ENCODE data around the gene ALOXE3.

The ALOXE3 gene

GRCh38 chr17:8082292-8082691, 36.0 kb downstream of the ALOXE3 start:
- Histone ChIP-seq H3K27ac (ENCODE audit: poor library complexity, severe bottlenecking) (no peak overlapping the region), H3K36me3 (ENCODE audit: low read depth) (no peaks in the 10 kb centered on the region), H3K4me1 (ENCODE audit: insufficient read depth, poor library complexity, severe bottlenecking) (no peaks in the 10 kb centered on the region), H3K4me3 (ENCODE audit: severe bottlenecking) (no peak overlapping the region), H3K9me3 (ENCODE audit: severe bottlenecking) (no peaks in the 10 kb centered on the region), H3K27me3 (ENCODE audit: insufficient read depth, poor library complexity, severe bottlenecking) (no peaks in the 10 kb centered on the region)
- ATAC-seq (ENCODE audit: low read depth) (no peak), DNase-seq (ENCODE audit: low spot score) (no peak)
- no peak for TF ChIP-seq CTCF (IDR thresholded peaks at IDR 0.05; ENCODE audit: poor library complexity, severe bottlenecking)

GRCh38 chr17:8081876-8082275, 36.4 kb downstream of the ALOXE3 start:
- no peak for DNase-seq (ENCODE audit: low spot score)
- Histone ChIP-seq H3K9me3 (ENCODE audit: severe bottlenecking) (no peaks in the 10 kb centered on the region), H3K27me3 (ENCODE audit: insufficient read depth, poor library complexity, severe bottlenecking) (no peaks in the 10 kb centered on the region), H3K36me3 (ENCODE audit: low read depth) (no peaks in the 10 kb centered on the region), H3K27ac (ENCODE audit: poor library complexity, severe bottlenecking) (no peak overlapping the region), H3K4me3 (ENCODE audit: severe bottlenecking) (no peak overlapping the region), H3K4me1 (ENCODE audit: insufficient read depth, poor library complexity, severe bottlenecking) (no peaks in the 10 kb centered on the region)
- TF ChIP-seq CTCF (IDR thresholded peaks at IDR 0.05; ENCODE audit: poor library complexity, severe bottlenecking) = no peak
- no peak for ATAC-seq (ENCODE audit: low read depth)

GRCh38 chr17:8080799-8081219, 37.5 kb downstream of the ALOXE3 start:
- no peak for ATAC-seq (ENCODE audit: low read depth)
- Histone ChIP-seq H3K27me3 (ENCODE audit: insufficient read depth, poor library complexity, severe bottlenecking) (no peaks in the 10 kb centered on the region), H3K27ac (ENCODE audit: poor library complexity, severe bottlenecking) (no peak overlapping the region), H3K4me1 (ENCODE audit: insufficient read depth, poor library complexity, severe bottlenecking) (no peaks in the 10 kb centered on the region), H3K4me3 (ENCODE audit: severe bottlenecking) (no peak overlapping the region), H3K9me3 (ENCODE audit: severe bottlenecking) (no peaks in the 10 kb centered on the region), H3K36me3 (ENCODE audit: low read depth) (no peaks in the 10 kb centered on the region)
- no peak for TF ChIP-seq CTCF (IDR thresholded peaks at IDR 0.05; ENCODE audit: poor library complexity, severe bottlenecking)
- no peak for DNase-seq (ENCODE audit: low spot score)

GRCh38 chr17:8080208-8080798, 38.0 kb downstream of the ALOXE3 start:
- Histone ChIP-seq H3K9me3 (ENCODE audit: severe bottlenecking) (no peaks in the 10 kb centered on the region), H3K27me3 (ENCODE audit: insufficient read depth, poor library complexity, severe bottlenecking) (no peaks in the 10 kb centered on the region), H3K4me3 (ENCODE audit: severe bottlenecking) (peak overlapping the region; percentile 35), H3K4me1 (ENCODE audit: insufficient read depth, poor library complexity, severe bottlenecking) (no peaks in the 10 kb centered on the region), H3K27ac (ENCODE audit: poor library complexity, severe bottlenecking) (no peak overlapping the region), H3K36me3 (ENCODE audit: low read depth) (no peaks in the 10 kb centered on the region)
- DNase-seq (ENCODE audit: low spot score) (no peak), ATAC-seq (ENCODE audit: low read depth) (no peak)
- TF ChIP-seq CTCF (IDR thresholded peaks at IDR 0.05; ENCODE audit: poor library complexity, severe bottlenecking) = peak; percentile 61

Data from RWPE2 (cell line).